COLO668 (cell line): Measurements from ENCODE around the gene JAKMIP1.
A peak's percentile ranks its signal among the peaks of the same experiment; 100 is the strongest.

ENCODE experiments used
- DNase-seq: peaks from one replicate; lab custom pipeline; 2025; ENCODE audit not compliant: unreplicated experiment; lab: John Stamatoyannopoulos, UW

The JAKMIP1 gene

DNA sequence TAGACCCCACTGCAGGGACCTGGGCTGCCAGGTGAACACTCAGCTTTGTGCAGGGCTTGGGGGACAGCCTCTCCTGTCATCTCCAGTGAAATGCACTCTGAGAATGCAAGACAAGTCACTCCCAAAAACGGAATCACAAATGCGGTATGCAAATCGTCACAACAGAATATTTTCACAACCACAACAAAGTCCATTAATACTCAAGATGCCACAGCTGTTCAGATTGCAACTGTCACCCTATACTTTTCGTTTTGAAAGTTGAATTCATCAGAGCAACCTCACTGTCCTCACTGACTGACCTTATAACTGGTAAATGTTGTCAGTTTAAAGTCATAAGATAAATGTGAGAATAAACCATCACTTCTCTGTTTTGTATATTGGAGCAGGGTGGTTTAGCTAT, 16.6 kb downstream of the JAKMIP1 start:
- DNase-seq = no peak

DNA sequence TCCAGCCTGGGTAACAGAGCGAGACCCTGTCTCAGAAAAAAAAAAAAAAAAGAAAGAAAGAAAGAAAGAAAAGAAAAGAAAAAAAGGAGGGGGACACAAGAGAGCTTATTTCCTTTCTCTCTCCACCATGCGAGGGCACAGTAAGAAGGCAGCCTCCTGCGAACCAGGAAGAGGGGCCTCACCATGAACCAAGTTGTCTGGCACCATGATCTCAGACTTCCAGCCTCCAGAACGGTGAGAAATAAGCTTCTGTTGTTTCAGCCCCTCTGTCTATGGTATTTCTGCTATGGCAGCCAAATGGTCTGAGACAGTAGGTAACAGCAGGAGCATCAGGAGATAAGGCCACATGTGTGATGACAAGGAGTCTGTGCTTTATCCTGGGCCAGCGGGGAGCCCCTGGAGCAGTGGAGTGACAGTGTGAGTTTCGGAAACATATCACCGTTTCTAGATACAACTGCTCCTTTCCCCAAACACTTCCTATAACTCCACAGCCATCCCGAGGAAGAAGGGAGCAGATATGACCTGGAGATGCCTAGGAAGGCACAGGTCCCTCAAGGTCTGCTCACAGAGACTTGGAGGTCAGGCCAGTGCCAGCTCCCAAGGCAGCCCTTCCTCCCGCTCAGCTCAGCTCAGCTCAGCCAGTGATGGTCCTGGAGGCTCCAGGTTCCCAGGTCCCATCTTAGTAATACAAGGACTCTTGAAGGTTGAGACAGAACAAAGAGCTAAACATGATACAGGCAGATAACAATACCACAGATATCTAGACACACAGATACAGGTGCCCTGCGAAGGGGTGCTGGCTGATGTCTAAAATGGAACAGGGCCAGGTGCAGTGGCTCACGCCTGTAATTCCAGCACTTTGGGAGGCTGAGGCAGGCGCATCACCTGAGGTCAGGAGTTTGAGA, 17.7 kb downstream of the JAKMIP1 start:
- no peak for DNase-seq

DNA sequence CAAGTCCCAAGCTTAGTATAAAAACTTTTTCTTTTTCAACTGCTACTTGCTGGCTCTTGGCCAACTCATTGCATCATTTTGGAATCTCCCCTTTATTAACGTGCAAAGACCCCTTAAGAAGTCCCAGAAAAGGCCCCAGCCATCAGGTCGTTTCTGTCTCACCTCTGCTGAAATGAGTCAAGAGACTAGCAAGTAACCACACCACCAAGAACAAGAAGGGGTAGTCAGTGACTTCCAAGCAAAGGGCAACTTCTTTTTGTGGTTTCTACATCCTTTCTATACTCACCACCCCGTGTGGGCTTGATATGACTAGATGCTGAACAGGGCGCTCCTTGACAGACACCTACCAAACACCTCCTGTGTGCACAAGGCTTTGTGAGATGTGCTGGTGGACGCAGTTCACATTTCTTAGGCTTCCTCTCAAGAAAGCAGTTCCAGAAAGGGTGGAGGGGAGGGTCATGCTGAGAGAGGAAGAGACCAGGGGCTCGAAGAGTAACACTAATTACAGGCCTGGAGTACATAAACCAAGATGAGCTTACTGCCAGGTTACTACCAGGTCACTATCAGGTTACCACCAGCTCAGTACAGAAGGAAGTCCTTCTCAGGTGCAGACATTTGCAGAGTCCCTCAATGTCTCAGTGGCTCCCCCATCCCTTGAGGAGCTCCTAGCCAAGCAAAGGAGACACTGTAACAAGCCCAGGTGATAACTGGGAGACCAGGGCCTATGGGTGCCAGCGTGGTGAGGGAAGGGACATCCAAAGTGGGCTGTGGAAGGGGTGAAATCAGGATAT, 19.3 kb downstream of the JAKMIP1 start:
- DNase-seq = no peak

DNA sequence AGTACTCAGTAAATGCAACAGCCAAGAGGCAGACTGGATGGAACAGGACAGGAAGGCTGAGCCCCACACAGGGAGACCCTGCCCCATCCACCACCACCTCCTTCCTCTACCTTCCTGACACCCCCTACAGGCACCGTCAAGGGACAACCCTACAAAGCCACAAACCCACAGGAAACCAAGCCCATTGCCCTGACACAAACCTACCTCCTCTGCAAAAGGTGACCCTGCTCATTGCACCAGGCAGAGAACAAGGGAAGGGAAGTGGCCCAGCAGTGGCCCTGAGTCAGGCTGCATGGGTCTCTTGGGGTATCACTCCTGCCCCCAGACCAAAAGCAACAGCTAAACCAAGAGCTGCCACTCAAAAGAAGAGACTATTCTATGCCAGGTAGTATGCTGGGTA, 21.0 kb downstream of the JAKMIP1 start:
- no peak for DNase-seq

DNA sequence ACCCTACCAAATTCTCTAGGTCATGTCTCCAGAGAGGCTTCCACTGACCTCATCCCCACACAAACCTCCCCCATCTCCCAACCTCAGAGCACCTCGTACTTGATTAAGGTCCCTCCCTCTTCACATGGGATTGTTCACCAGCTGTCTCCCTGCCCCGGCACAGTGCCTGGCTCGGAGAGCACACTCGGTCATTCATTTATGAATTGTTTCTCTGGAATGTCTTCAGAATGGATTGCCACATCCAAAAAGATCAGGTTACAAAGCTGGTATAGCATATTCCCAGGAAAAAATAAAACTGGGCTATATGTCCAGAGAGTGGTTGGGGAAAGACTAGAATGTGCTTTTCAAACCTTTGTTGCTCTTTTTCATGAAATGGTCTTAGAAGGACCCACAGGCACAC, 21.6 kb downstream of the JAKMIP1 start:
- no peak for DNase-seq

DNA sequence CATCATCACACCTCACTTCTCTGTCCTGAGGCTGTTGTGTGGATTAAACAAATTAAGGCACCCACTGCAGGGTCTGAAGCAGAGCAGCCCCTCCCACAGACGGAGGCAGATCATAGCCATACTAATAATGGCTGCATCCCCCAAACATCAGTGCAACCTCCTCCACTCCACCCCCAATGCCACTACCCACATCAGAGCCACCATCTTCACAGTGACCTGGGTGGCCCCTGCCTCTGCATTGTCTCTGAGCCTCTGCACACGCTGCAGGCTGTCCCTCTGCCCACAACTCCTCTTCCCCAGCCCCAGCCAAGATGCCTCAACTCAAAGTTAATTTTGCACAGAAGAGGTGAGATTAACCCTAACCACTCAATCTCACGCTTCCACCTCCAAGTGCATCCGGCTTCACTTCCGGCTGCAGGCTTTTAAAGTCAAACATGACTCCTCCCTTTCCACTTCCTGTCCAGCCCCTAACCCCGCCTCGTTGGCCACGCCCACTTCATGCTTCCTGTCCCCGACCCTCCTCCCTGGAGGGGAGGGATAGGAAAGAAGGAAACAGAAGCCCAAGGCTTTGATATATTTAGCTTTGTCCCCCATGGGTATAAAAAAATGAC, 22.7 kb downstream of the JAKMIP1 start:
- DNase-seq = peak; percentile 21

DNA sequence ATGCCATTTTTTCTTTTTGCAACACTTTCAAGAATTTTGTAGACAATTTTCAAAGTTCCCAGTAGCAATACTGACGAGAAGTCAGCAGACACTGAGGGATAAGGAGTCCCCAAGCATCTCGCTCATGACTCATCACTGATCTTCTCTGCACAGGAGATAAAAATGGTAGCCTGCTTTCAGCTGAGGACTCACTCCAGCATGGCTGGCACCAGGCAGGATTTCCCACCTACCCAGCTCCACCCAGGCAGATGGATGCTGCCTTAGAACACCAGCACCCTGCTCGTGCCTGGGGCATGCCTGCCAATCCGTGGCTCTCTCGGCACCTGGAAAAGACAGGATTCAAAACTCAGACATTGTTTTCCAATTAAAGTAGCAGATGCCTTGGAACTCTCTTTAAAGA, 24.9 kb downstream of the JAKMIP1 start:
- DNase-seq = no peak

DNA sequence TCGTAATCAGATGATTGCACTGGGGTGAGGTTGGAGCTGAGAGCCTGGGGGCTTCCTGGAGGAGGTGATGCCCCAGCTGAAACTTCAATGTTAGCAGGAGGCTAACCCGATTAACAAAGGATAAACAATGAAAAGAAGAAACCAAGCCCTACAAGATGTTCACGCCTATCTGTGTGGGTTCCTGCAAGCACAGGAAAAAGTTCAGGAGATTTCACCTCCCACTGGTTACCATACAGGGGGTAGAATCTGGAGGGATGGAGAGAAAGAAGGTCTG, 27.5 kb downstream of the JAKMIP1 start:
- no peak for DNase-seq

DNA sequence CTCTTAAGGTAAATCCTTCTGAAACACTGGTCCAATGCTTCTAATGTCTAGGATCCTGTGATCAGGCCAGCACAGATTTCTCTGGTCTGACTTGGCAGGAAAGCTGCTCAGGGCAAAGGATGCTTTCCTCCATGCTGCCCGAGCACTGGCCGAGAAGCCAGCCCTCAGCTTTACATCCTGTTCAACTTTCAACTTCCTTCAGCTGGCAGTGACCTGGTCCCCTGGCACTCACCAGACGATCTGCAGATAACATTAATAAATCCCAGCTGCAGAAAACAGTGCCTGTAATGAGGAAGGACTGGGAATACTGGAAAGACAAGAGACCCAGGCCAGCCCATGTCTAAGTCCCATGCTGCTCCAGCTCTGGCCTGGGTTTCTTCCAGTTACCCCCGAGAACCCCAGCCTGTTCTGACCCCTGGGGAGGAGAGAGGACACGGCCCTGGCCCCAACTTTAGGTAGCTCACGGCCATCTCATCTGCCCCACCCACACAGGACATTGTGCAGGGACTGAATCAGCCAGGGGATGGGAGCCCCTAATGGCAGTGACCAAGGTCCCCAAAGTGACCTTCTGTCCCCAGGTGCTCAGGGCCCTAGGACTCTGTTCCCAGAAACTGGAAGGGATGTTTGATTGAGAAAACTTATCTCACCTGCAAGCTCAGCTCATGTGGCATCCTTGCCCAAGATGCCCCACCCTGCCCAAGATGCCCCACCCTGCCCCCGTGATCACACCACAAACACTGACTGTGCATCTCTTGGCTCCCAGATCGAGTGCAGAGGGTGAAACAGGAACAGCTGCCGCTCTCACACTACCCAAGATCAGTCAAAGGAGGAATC, 28.0 kb downstream of the JAKMIP1 start:
- DNase-seq = no peak

DNA sequence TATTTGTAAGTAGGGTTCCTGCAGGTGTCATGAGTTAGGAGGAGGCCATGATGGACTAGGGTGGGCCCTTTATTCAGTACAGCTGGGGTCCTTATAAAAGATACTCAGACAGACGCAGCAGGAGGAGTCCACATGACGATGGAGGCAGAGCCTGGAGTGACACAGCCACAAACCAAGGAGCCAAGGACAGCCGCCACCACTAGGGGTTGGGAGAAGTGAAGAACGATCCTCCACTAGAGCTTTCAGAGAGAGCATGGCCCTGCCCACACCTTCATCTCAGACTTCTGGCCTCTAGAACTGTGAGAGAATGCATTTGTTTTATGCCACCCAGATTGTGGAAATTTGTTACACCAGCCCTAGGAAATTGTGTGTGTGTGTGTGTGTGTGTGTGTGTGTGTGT, 31.1 kb downstream of the JAKMIP1 start:
- DNase-seq = no peak

DNA sequence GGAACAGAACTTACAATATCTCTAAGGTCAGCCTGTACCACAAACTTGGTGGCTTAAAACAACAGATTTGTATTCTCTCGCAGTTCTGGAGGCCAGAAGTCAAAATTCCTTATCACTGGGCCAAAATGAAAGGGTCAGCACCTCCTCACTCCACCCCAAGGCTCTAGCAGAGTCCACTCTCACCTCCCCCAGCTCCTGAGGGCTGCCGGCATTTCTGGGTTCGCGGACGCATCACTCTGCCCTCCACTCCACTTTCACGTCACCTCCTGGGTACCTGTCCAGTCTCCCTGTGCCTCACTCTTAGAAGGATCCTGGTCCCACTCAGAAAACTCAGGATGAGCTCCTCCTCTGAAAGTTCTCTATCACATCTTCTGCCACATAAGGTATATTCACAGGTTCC, 34.6 kb downstream of the JAKMIP1 start:
- DNase-seq = no peak

DNA sequence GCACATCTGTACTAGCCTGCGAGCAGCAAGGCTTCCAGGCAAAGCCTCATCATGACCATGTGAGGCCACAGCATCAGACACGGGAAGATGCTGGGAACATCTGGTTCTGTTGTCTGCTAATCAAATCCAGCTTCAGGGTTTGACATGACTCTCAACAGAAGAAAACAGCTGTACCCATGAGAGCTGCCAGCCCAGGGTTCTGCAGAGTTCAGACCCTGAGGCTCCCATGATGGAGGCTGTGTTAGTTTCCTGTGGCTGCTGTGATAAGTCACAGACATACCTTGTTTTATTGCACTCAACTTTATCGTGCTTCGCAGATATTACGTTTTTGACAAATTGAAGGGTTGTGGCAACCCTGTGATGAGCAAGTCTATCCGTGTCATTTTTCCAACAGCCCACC, 37.5 kb downstream of the JAKMIP1 start:
- DNase-seq = no peak

DNA sequence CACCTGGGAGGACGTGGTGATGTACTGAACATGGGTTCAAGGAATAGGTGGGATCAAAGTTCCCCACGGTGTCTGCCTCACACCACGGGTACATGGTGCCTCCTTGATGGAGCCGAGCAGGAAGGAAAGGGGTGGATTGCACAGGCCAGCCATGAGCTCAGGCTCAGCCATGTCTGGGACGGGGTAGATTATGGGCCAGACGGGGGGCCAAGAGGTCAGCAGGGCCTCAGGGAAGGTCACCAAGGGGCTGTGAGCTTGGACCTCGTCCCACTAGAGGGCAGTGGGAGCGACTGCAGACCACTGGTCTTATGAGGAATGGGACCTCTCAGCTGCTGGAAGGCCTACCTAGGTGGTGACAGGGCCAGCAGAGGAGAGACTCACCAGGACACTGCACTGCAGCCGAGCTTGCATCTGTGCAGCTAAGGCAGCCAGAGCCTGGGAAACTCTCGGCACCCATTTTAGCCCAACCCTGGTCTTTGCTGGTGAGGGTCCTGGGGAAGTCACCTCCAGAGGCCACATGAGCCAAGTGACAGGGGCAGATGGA, 38.4 kb downstream of the JAKMIP1 start:
- no peak for DNase-seq

DNA sequence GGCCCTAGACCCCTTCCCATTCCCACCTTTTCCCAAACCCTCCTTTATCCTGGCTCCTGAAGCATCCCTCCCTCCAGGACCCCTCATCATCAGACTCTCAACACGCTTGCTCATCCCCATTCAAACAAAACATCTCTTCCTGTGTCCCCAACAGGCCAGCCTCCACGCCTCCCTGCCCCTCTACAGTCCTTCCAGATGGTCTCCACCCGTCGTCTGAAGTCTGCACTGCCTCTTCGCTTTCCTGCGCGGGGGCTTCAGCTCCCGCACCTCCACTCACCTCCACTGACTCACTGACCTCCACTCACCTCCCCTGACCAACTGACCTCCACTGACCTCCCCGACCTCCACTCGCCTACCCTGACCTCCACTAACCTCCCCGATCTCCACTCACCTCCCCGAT, 39.8 kb downstream of the JAKMIP1 start:
- no peak for DNase-seq

DNA sequence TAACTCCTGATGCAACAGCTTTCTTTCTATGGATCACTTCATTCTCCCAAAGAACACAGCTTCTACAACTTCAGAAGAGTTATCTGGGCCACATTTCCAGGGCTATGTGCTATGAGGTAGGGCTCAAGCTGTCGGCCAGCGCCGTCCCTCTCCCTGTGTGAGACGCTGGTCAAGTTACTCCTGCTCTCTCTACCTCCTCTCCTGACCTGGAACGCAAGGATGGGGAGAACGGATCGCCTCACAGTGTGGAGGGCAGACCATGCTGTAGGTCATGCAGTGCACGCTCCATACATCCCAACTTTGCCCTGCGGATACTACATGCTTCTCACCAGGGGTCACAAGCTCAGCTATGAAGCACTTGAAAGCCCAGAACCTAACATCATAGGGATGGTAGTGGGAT, 42.4 kb downstream of the JAKMIP1 start:
- DNase-seq = no peak

DNA sequence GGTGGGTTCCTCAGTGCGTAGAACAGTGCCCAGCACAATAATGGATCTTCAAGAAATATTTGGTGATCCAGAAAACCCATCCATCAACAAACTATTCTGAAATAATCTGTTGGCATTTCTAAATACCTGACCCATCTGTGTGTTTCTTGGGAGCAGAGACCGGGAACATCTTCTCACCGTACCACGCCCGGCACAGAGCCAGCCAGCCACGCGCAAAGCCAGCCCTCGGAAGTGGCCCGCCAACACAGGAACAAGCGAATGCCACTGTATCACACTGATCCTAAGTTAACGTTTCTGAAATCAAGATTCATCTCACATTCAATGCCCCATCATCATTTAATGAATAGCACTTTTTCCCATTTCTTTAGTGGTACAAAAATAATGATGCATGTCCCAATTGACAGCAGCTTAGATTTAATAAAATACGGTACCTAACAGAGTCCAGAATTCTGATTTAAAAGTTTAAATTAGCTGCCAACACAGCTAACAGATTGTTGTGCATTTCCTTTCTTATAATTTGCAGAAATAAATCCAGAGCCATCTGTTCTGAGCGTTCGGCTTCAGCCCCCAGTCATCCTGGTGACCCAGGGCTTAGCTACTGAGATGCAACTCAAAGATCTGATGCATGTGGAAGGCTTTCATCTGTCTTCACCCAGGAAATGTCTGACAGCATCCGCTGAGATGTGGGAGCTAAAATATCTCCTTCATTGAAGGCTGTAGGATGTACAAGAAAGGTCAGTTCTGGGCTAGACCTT, 44.2 kb downstream of the JAKMIP1 start:
- no peak for DNase-seq

DNA sequence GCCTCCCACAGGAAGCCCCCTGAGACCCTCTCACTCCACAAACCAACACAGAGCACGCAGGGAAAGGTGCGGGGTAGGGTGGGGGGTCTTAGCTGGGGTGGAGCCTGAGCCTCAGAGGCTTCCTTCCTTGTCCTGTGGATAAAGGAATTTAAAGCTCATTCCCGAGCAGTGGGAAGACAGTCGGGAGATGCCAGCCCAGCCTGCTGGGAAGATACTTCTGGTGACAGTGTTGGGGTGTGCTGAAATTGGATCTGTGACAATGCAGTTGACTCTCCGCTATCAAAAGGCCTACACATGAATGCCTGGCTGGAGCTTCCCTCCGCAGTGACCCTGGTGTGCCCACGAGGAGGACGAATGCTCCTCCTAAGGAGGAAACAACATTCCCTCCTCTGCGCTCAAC, 45.5 kb downstream of the JAKMIP1 start:
- DNase-seq = no peak

DNA sequence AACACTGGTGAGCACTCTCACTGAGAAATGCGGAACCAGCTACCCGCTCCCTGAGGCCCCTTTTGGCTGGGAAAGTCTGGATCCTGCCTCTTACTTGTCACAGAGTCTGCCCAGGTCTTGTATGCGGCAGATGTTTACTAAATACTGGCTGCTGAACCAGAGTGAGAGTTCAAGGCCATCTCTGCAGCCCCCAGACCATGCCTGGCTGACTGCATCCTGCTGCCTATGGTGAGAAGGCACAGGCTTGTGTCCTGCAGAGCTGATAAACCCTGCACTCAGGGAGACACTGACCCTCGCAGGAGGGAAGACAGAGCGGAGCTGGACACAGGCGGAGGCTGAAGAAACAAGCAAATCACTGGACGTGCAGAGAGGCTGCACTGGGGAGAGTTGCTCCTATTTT, 46.5 kb downstream of the JAKMIP1 start:
- no peak for DNase-seq

DNA sequence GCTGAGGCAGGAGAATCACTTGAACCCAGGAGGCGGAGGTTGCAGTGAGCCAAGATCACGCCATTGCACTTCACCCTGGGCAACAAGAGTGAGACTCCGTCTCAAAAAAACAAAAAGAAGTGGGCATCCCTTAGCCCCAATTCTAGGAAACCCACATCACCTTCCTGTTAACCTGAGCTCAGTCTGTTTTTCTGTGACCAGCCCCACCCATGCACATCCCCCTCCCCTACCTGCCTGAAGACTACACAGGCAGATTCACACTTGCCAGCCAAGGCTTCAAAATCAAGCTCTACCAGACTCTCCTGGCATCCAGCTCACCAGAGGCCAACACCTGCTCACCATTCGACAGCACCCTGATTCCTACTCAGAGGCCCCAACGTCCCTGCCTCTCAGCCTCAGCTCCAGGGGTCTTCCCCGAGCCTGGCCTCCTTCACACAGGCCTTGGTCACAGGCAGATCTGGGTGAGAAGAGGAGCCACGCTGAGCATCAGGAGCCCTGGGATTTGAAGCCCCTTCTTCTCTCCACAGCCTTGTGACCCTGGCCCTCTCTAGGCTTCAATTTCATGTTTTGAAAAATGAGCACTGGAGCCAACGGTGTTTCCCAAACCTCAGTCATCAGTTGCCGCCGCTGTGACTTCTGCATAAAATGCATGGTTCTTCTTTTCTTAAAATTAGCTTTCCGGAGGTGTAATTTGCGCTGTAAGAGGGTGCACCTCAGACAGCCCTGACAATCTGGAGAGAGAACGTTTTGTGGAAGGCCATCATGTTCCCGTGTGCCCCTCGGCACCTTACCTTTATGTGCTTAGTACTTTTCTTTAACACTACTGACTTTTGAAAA, 47.3 kb downstream of the JAKMIP1 start:
- no peak for DNase-seq
